Activated CD8-positive, alpha-beta memory T cell treated with anti-CD3 and anti-CD28 coated beads, Interleukin-2, amount 50 U/mL, for 48 hours (primary cell): ENCODE data around the gene HEYL.

Experiments used
- DNase-seq: peaks from one replicate; pipeline ENCODE4 v3.0.0-alpha.2; 2020

Gene HEYL

DNA sequence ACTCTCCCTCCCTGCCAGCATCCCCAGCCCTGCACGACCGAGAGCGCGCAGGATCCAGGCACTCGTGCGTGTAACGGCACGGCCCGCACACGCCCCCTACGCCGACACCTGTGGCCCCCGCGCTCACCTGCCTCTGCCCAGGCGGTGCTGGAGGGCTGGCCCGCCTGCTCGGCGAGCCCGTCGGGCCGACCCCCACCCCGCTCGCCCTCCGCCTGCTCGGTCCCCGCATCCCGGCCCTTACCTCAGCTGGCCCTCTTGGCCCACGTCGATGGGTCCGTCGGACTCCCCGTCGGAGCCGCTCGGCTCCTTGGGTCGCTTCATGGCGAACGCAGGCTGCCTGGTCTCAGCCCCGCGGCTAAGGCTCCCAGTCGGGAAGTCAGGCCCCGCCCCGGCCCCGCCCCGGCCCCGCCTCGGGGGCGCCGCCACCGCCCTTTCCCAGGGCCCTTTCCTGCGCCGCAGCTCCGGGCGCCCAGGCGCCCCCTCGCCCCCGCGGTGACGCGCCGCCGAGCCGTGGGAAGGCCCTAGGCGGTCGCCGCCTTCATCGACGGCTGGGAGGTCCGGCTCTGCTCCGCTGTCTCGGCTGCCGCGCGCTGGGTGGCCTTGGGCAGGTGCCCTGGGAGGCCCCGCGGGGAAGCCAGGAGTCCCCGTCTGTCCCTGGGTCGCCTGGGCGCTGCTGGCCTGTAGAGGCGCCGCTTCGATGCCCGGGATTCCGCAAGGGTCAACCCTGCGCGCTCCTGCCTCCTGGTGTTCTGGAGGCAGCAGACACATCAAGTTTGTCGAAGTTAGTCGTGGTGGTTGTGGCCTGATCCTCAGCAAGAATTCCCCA lies at the start of gene HEYL:
HEYL (minus strand) TSS at position 339 of the 826 bp plus-strand sequence; CDS start at position 321, 18 bp downstream.
- peak; percentile 89 for DNase-seq

DNA sequence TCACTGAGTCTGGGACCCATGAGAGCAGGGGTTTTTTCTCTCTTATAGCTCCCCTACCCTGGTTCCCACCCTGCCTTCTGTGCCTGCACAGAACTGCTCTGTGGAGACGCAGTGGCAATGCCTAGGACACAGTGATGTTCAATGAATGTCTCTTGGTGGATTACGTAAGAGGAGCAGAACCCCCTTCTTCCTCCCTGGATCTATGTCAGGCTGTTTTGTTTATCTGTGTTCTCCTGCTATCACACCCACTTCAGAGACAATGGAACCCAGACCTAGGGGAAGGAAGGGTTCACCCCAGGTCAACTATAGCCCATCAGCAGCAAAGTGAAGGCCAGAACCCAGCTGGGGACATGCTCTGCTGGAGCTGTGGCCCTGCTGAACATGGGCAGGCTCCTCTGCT lies 49.8 kb upstream of the HEYL start:
- no peak for DNase-seq

DNA sequence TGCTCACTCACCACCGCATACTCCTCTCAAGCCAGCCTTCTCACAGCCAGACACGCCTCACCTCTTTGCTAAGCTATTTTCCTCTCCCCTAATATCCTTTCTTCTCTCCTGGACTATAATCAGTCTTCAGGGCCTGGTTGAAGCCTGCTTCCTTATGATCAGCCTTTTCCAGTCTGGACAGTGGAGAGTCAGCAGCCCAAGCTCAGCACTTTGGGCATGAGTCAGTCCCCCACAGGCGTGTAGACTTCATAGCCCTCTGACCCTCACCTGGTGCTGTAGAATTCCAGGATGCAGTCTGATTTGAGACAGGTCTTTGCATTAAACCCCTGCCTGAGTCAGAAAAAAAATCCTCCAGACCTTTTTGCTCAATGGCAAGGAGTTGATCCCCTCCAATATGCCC lies 49.3 kb upstream of the HEYL start:
- DNase-seq: no peak

DNA sequence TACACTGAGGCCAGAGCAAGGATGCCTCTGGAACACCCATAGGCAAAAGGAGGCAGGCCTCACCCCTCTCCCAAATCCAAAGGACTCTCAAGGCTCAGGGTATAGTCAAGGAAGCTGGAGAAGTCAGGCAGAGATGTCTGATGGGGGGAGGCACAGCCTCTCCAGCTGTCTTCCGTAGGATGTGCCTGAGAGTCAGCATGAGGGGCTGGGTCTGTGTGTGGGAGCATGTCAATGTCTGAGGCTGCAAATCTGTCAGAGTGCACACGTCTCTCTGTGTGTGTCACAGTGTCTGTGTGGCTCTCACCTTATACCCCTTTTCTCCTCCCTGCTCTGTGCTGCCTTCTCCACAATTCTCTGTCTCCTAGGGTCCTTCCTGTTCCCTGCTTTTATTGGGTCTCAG lies 47.8 kb upstream of the HEYL start:
- no peak for DNase-seq

DNA sequence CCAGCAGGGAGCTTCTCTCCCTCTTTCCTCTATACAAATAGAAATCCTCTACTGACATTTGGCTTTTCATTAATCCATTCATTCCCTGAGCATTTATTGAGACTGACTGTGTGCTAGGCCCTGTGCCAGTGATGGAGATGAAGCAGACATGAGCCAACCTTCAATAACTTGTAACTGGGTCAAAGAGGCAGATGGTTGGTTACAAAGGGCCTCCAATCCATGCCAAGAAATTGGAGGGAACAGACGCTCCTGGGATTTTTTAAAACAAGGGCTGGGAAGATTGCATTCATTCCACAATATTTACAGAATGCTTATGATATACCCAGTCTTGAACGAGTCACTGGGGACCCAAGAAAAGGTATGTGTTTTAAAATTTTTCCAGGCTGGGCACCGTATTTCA lies 45.6 kb upstream of the HEYL start:
- no peak for DNase-seq

DNA sequence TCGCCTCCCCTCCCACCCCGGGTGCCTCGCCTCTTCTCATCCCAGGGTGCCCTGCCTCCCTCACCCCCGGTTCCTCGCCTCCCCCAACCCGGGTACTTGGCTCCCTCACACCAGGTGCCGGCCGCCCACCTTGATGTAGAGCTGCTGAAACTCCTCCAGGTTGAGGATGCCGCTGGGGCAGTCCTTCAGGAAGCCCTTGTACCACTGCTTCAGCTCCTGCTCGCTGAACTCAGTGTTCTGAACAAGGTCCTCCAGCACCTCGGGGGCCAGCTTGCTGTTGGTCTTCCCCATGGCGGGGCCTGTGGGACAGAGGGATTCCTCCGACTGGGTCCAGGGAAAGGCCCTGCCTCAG lies 44.8 kb upstream of the HEYL start:
- no peak for DNase-seq

DNA sequence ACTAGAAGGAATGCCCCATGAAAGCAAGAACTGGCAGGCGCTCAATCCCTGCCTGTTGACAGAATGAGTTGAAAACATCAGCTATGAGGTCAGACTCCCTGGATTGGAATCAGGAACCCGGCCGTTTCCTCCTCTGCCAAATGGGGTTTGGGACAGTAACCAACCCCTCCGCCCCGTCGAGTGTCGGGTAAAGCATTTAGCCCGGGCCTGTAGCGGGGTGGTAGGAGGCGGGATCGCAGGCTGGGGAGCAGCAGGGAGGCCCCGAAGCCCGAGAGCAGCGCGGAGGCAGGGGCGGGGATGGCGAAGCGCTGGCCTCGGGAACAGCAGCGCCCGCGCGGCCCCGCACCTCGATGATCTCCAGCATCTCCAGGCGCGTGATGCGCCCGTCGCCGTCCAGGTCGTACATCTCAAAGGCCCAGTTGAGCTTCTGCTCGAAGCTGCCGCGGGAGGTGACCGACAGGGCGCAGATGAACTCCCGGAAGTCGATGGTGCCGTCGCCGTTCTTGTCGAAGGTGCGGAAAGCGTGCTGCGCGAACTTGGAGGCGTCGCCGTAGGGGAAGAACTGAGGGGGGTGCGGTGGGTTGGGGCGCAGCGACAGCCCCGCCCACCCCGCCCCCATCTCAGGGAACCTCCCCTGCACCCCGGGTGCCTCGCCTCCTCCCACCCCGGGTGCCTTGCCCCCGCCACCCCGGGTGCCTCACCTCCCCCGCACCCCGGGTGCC lies 44.3 kb upstream of the HEYL start:
- no peak for DNase-seq

DNA sequence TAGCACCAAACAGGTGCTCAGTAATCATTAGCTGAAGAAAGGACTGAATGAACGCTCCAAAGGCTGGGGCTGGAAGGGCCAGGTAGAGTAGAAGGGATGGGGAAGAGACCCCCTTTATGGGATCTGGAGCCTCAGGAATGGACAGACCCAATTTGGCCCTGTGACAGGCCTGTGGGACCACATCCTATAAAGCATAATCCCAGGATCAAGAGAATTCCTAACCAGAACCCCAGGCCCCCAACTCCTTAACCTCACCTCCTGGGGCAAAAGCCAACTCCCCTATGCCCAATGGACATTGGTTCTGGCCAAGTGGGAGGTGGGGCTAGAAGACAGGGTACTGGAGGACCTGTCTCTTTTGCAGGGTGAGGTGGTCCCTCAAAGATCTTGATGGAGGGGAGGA lies 42.6 kb upstream of the HEYL start:
- no peak for DNase-seq

DNA sequence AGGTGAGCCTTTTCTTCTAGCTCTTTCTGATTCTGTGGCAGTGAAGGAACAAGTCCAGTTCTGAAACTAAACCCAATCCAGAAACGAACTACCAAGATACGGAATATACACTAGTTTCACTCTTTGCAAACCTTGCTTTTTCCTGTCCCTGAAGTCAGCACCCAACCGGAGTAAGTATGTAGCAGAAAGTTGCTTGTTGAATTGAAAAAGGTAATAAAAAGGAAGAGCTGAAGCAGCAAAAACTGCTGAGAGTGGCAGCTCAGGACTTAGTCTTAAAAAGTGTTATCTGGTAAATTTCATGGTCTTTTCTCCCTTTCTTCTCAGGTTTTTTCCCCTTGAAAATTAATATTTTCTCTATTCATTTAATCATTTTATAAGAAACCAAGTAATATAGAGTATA lies 41.9 kb upstream of the HEYL start:
- DNase-seq: no peak

DNA sequence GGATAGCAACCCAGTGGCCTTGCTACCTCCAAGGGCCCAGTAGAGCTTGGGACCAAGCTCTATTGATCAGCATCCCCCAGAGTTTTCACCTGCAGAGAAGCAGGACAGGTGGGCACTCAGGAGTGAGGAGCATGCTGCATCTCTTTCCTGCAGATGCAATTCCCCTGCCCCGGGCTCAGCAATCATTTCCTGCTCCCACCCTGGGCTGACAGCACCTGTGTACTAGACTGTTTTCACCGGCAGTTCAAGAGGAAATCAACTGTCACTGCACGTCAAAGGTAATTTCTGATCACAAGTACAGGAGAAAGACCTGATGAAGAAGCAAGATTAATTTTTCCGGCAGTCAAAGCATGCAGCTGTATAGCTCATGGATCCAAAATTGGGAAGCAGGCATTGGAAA lies 41.3 kb upstream of the HEYL start:
- no peak for DNase-seq

DNA sequence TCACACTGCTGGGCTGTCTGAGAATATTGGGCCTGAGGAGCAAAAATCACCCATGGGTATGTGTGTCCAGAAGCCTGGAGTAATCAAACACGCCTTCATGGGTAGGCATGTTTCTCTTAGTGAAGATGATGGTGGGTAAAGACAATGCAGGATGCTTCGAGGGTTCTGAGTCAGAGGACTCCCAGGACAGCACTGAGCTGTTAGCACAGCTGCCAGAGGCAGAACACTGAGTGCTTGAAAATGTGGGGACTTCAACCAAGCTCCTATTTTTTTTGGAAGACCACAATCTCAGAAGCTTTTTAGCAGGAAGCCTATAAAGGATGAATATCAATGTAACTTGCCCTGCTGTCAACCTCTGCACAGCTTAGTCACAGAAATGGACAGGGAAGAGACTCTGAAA lies 40.4 kb upstream of the HEYL start:
- DNase-seq: no peak

DNA sequence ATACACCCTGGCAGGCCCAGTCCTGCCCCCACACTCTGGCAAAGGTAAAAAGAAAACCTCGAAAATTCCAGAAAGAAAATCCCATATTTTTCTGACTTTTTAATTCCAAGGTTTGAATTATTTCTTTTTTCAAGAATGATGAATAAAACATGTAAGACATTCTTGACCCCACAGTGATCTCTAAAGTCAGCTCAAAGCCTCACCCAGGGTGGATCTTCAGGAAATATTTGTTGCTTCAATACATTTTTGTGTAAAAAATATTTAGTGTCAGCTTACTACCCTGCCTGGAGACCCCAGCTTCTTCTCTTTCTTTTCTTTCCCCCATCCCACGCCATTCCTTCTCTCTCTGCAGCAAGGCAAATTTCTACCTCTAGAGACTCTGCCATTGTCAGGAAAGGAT lies 39.4 kb upstream of the HEYL start:
- DNase-seq: no peak

DNA sequence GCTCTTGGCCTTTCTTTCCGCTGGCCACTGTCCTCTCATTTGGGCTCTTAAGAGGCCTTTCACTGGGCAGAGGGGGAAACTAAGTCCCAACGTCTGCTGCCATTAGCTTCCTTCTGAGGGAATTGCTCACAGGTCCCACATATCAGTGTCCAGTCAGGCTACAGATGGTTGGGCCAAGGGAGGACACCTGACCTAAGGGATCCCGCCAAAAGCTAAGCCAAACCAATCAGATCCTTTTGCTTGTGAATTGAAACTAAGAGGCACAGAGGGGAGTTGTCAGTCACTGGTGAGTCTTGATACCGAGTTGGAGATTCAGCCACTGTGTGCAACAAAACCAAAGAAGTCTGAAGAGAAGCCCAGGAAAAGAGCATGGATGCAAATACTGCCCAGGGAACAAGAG lies 38.2 kb upstream of the HEYL start:
- DNase-seq: no peak

DNA sequence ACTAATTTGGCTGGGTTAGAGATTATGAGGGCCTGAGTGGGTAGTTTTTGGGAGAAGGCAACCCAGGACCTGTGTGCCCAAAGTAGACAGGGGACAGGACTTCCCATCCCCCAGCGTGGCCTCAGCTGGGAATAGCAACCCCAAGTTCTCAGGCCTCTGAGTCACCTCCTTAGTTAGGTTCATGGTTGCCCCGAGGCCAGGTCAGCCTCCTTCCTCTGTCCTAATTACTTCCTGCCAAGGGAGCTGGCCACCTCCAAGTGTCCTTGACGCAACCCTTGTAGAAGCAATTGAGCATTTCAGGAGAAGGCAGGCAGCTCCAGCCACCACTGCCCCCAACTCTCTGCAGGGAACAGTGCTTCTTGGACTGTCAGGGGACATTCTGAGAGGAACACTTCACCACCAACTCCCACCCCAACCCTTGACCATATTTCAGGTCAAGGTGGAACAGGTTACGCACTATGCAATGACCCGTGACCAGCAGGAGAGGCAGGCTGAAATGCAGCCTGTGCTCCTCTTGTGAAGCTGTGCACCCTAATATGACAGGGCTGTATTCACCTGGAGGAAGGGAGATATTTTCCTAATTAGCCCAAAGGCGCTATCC lies 37.6 kb upstream of the HEYL start:
- no peak for DNase-seq

DNA sequence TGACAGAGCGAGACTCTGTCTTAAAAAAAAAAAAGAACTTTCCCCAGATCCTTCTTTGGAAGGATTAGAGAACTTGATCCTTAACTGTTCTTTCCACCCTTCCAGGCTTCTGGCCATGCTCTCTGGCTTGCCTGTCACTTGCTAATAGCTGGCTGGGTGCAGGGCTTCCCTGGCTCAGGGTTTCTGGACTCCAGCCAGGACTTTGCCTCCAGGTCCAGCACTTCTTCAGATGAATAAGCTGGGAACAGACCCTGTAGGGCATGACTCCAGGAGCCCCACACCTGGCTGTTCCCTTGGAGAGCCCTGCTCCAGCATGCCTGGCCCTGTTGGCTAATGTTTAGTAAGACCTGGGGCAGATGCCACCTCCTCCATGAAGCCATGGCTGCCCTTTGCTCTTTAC lies 35.8 kb upstream of the HEYL start:
- DNase-seq: no peak

DNA sequence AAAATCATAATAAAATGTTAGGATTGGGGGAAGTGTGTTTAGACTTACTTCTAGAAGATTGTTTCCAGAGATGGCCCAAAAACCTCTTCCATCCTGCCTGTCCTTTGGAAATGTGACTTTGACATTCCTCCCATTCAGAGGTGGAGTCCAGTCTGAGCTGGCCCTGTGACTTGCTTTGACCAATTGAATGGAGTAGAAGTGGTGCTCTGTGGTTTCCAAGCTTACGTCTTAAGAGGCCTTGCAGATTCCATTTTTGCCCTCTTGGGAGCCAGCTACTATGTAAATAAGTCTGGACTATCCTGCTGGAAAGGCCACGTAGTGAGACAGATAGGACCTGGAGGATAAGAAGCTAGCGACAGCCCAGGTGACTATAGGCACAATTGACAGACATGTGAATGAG lies 33.8 kb upstream of the HEYL start:
- no peak for DNase-seq

DNA sequence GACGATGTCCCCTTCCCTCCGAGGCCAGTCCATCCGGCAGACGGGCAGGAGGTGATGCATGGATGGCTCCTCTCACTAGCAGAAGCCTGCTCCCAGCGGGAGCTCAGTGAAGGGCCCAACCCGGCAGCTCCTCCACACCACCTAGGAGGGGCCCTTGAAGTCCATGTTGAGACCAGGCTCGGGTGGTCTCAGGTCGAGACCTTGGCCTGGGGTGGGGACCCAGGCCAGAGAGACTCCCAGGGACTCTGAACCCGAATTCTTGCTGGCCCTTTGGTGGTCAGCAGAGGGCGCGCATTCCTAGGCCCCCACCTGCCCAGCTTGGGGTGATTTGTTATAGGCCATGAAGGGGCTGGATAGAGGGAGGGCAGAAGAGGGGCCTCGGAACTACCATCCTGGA lies 33.1 kb upstream of the HEYL start:
- no peak for DNase-seq

DNA sequence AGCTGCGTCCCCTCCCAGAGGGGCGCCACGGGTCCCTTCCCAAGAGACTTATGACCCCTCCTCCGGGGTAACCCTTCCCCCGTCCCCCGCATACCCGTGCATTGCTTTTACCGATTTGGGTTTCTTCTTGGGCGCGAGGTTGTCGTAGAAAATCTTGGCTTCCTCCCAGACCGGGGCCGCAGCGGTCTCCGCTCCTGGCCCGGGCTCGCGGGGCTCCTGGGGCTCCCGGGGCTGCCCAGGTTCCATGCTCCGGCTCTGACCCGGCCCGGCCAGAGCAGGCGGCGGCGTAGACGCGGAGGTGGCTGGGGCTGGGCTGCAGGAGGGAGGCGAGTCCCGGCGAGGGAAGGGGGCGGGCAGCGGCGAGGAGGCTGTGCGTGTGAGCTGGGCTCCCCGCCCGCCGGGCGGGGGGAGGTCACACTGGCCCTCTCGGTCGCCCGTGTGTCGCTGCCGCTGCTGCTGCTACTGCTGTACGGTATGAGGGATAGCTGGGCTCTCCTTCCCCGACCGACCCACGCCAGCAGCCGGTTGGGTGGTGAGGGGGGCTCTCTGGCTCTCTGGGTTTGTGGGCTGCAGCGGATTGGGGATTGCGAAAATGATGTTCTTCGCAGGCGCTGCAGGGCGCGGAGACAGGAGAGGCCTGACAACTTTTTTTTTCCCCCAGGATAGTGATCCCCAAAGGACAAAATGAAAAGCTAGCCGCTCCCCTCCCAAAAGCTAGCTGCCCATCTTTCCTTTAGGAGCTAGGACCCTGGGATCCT lies 32.5 kb upstream of the HEYL start, which contains the start of gene NT5C1A:
NT5C1A (minus strand) TSS at position 315 of the 758 bp plus-strand sequence; CDS start at position 246, 69 bp downstream.
- DNase-seq: no peak

DNA sequence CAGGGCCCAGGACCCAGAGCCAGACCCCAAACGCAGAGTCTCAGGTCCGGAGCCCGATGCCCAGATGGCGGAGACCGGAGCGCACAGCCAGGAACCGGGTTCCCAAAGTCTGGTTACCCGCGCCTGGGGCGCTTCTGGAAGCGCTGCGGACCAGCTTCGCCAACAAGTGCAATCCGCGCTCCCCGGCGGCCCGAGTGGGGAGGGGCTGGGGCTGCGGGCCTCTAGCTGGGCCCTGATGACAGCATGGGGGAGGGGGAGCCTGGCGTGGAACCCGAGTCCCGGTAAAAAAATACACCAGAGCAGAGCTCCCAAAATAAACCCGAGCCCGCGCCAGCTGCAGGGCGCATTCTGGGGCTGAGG lies 32.0 kb upstream of the HEYL start:
- DNase-seq: no peak

DNA sequence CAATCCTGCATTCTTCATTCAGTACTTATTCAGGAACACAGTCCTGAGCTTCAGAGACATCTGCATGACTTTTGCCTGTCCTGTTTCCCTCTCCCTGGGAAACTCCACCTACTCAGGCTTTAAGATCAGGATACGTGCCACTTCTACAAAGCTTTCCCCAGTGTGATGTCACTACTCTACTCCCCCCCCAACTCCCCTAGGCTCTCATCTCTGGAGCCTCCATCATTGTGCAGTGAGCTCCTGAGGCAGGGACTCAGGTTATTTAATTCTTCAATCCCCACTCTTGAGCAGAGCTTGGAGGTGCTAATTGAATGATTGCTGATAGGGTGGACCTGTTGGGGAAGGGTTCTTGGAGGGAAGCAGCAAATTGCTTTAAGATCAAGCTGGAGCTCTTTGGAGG lies 31.2 kb upstream of the HEYL start:
- DNase-seq: no peak

DNA sequence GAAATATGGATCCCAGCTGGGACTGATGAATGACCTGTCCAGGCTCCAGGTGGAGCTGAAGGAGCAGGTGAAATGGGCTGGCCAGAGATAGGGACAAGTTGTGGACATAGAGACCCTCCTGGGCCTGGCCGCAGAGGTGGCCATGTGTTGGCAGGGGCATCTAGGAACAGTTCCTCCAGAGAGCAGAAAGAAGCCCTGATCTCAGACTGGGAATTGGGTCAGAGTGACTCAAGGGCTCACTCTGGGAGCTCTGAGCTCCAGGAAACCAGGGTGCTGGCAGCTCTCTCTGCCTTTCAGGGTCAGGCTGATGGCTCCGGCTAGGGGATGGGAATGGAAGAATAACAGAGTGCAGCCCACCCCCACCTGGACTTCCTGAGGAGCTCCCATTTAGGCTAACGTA lies 29.5 kb upstream of the HEYL start:
- DNase-seq: no peak

DNA sequence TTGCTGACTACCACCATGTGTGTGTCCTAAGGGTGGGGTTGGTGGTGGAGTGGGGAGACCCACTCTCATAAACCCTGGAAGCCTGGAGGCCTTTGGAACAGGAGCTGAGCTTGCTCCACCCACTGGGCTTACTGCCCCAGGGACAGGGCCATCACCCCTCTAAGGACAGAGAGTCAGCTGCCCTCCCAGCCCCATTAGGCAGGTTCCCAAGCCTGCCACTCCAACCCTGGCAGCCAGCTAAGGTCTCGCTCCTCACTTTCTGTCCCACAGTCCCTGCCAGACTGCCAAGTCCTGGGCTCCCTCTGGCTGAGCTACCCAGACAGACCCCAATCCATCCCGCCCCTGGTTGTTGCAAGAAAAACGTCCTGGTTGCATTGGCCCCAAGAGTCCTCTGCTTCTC lies 28.7 kb upstream of the HEYL start:
- DNase-seq: no peak

DNA sequence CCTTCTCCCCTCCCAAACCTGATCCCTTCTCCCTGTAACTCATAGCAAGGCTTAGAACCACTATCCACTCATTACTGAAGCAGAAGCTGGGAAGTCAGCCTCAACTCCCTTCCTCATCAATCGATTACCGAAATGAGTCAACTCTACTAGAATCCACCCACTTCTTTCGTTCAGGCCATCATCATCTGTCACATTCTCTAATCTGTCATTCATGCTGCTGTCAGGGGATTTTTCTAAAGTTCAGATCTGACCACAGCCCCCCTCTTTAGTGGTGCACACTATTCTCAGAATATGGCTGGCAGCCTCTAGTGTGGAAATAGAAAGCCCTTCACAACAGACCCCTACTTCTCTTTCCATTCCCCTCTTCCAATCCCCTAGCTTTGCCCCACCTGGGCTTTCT lies 27.3 kb upstream of the HEYL start:
- DNase-seq: no peak

DNA sequence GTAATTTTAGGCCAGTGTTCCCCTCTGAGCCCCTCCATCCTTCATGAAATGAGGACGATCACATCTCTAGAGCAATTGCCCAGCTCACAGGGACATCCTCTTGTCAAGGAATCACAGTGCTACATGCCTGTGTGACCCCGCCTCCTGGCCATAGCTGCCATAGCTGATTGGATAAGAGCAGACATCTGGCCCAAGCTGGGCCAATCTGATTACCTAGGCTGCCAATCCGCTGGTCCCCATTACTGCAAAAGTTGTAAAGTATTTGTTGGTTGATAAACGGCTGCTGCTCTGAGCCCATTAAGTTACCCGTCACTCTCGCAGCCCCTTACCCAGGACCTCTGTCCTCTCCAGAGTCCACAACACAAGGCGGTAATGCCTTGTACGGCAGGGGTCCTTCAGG lies 24.1 kb upstream of the HEYL start:
- no peak for DNase-seq
